GM21515 (cell line): Measurements from ENCODE around the gene ESRRG.

Experiments
- ATAC-seq: cut with Tn5 transposase; IDR thresholded peaks from one replicate; pipeline ENCODE4 v1.9.1; 2021; ENCODE audit not compliant: unreplicated experiment

The ESRRG gene

DNA sequence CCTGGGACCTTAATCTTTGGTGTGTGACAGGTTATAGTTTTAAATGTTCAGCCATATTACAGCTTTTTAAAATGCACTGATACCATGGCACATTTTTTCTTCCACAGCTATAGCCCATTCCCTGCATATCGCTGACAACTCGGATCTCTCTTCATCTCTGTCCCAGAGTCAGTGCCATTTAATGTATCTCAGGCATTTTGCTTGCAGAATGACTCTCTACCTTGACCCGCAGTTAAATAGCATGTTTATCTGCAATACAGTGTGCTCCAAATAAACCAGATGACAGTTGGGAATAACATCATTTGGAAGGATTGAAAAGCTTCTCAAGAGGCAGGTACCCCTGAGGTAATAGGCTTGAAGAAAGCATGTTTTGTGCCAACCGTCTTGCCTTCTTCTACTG, 200.2 kb downstream of the ESRRG start:
- ATAC-seq: no peak

DNA sequence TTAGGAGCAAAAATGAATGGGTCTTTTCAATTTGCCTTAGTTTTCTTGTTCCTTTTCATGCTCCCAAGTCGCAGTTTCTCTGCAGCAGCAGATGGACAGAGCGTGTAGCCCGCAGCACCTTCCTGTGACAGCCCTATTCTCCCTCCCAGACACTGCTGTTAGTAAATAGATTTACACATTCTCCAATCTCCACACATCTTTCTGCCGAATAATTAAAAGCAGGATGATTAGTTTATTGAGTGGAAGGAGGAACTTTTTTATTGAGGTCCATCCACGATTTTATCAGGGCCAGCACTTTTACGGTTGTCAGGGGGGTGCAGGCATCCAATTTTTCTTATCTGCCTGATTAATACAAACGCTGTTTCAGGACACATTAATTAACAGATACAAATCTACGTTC, 201.8 kb downstream of the ESRRG start:
- no peak for ATAC-seq

DNA sequence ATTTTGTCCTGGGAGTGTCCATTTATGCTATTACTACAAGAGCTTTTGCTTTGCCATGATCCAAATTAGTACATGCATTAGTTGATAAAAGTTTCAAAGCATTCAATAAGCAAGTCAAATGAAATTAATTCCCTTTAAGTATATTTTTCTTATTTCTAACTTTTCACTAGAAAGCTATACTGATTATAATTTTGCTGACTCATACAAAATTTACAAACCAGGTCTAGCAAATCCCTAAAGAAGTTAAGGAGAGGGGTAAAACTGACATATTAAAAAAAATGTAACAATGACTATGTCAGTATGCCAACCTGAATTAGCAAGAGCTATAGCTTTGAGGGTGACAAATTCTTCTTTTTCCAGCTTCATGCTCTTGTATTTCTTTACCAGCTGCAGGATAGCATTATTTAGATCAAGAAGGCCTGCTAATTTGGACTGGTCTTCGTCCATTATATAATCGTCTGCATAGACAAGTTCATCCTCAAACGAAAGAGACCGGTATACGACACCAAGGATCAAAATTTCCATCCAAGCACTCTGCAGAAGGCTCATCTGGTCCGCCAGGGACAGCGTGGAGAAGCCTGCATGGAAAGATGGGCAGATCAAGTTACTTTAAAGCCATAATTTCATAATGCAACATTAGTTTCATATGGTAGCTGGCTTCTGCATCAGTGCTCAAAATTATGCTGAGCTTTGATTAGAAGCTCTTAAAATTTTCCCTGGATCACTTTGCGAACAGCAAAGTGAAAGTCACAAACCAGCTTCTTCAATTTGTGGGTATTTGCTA, 204.2 kb downstream of the ESRRG start:
- no peak for ATAC-seq

DNA sequence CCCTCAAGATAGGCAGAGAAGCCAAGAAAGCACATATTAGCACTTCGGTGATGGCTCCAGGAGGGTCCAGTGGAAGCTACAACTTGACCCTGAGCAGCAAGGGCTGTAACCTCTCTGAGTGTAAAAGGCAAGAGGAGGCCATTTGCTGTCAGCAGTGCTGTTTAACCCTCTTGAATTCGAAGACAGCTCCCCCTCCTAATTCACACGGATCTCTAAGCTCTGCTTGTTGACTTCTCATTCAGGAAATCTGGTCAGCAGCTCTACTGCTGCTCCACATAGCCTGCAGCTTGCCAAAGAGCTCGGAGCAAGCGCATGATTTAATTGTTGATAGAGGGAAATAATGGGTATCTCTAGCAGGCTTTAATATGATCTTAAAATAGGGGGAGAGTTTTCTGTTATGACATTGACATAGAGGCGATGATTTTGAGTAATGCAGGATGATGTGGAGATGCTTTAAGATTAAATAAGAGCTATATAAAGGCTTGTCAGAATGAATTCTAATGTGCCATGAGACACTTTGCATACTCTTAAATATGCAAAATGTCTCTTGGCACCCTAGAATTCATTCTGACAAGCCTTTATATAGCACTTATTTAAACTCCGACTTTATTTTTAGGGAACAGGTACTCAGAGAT, 220.6 kb downstream of the ESRRG start:
- no peak for ATAC-seq

DNA sequence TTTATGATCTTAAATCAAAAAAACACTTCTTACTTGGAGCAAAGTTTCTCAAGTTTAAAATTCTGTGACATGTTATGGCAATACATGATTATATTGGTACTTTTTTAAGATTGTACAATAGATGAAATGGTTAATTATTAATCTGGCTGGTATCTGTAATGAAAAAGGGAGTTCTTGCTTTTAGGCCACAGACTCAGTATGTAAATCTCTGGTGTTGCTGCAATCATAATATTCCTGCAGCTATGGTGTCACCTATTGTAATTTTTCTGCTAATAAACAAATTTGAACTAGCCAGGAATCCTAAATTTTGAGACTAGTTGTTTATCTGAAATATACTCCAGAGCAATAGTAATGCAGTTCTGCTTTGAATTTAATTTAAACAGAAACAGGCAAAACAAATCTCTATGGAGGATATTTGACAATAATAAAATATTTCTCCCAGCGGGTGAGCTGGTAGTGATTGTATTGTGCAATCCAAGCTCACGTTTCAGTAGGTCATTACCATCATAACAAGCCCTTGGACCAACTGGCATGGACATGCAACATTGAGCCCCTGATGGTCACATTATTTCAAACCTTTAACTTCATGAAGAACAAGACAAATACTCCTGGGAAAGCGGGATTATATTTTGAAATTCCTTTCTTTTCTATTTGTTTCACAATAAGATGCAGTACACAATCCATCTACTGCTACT, 222.8 kb downstream of the ESRRG start:
- ATAC-seq: no peak

DNA sequence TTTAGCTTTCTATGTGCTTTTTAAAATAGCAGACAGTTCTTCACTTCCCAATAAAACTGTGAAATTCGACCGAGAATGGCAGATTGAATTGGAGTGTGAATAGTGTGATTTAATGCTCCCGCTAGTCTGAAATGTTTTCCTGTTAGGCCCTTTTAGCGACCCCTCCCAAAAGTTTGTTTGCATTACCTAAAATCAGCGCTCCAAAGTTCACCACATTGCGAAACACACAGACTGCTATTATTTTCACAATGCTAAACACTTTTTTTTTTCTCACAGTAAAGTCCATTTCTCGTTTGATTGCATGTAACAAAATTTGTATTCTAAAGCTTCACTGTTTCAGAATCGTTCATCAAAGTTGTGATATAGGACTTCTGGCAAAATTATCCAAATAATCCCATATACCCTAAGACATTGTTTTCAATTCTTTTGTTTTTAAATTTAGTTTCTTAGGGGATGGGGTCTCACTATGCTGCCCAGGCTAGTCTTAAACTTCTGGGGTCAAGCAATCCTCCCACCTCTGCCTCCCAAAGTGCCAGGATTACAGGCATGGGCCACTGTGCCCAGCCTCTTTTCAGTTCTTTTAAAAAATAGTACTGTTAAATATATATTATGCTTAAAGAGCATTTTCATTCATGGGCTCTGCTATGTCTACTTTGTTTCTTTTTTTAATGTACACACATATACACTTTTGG, 223.5 kb downstream of the ESRRG start:
- ATAC-seq: no peak

DNA sequence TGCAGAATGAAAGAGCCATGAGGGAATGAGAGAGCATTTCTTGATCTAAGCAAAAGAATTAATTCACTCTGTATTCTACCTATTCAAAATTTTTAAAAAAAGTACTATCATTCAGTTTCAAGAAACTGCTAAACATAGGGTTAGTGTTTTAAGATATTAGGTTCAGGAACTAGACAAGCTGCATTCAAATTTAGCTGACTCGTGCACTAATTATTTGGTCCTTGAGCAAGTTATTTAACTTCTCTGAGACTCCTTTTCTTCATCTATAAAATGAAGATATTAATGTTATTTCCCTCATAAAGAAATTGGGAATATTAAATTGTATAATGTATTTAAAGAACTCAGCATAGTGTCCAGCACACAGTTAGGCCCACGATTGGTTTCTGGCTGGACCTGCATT, 225.0 kb downstream of the ESRRG start:
- ATAC-seq: no peak

DNA sequence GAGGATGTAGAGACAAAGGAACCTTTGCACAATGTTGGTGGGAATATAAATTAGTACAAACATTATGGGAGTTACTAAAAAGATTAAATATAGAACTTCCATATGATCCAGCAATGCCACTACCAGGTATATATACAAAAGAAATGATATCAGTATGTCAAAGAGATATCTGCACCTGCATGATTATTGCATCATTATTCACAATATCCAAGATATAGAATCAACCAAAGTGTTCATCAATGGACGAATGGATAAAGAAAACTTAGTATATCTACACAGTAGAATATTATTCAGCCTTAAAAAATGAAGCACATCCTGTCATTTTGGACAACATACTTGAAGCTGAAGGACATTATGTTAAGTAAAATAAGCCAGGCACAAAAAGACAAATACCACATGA, 238.2 kb downstream of the ESRRG start:
- no peak for ATAC-seq

DNA sequence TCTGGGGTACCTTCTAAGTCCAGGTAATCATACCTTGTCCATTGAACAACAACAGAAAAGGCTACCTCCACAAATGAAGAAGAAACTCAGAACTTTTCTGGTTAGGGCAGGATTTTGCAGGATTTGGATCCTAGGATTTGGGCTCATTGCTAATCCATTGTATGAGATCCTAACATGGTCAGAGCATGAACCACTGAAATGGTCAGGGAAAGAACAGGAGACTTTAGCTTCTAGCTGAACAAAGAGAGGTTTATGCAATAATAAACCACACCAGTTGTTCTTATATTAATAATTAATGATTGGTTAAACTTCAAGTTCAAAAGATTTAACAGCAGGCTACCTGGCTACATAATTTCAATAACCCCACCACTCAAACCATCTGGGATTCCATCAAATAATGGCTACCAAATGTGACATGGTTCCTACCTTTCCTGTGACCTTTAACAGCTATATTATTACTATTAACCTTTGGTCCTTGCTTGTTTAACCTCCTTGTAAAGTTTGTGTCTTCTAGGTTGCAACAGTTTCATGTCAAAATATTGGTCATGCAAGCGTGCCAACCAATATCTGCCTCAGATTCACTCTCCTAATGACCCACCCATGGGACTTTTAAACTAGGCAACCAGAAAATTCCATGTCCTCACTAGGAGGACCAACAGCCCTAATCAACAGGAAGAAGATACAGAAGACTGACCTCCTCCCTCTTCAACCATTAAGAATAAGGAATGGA, 239.4 kb downstream of the ESRRG start:
- ATAC-seq: no peak

DNA sequence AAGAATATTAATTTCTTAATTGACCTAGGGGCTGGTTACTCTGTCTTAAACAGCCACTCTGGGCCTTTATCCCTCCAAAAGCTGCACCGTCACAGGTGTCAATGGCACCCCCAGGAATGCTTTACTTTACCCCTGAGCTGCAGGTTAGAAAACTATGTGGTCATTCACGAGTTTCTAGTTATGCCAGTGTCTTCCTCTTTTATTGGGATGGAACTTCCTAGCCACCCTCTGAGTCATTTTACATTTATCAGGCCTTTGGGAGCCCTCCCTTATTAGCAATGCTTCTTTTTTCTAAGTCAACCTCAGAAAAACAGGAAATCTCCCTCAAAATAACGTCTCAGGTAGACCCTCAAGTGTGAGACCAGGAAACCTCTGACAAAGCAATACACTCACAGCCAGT, 240.6 kb downstream of the ESRRG start:
- no peak for ATAC-seq

DNA sequence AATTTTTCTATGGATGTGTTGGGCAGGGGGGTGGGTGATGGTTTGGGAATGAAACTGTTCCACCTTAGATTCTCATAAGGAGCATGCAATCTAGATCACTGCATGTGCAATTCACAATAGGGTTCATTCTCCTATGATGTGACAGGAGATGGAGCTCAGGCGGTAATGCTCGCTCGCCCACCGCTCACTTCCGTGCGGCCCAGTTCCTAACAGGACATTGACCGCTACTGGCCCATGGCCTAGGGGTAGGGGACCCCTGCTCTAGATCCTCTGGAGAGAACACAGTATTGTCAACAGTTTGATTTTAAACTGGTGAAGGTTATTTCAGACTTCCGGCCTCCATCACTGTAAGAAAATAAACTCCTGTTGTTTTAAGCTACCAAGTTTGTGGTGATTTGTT, 245.0 kb downstream of the ESRRG start:
- no peak for ATAC-seq

DNA sequence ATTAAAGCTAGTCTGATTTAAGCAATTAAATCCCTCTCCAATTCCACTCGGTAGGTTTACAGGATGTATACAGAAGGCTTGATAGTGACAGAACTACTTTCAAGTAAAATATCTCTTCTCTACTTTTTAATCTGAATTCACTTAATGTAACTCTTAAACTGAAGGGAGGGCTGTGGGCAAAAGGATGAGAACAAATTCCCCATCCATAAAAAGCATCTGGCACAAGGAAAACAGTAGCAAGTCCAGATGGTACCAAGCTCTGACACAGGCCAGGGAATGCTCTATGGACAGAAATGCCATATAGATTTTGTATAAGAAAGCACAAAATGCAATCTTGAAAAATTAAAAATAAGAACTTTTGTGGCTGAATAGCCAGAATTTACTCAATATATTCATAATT, 246.9 kb downstream of the ESRRG start:
- ATAC-seq: no peak

DNA sequence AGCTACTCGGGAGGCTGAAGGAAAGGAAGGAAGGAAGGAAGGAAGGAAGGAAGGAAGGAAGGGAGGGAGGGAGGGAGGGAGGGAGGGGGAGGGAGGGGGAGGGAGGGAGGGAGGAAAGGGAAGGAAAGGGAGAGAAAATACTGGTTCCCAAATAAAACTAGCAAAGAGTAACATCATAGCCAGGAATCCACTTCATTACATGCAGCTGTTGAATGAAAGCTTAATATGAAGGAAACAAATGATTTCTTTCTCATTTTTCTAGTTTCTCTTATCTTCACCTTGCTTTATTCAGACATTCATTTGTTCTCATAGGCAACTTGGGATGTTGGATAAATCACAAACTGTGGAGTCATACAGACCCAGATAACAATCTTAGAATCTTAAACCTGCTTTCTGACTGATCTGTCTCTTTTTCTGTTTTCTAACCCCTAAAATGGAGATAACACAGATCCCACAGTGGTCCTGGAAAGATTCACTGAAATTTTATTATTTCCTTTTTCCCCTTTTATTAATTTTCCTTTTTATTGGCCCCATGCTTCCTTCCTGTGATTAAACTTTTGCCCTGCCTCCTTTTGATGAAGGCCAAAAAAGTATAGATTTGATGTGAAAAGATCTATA, 247.5 kb downstream of the ESRRG start:
- ATAC-seq: no peak

DNA sequence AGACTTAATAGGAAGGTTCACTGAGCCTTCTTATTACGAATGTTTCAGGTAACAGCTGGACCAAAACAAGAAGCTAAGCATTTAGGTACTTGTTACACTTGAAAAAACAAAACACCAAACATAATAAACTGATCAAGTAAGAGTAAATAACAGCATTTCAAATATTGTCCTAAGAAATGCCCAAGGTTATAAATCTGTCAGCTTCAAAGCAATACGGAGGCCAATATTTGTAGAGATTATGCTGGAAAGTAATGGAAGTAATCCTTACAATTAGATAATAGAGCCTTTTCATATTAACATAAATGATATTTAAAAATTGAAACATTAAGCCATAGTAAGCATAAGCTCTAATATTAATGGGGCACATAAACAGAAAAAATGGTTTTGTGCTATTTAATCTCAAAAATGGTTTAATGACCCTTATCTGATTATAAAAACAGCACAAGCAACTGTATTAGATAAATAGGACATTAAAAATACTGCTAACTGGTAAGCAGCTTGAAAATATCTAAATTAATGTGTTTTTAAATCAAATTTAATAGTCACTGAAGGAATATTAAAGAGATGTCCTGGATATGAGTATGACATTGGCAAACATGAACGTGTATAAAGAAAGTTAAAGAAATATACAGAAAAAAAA, 256.9 kb downstream of the ESRRG start:
- ATAC-seq: no peak

DNA sequence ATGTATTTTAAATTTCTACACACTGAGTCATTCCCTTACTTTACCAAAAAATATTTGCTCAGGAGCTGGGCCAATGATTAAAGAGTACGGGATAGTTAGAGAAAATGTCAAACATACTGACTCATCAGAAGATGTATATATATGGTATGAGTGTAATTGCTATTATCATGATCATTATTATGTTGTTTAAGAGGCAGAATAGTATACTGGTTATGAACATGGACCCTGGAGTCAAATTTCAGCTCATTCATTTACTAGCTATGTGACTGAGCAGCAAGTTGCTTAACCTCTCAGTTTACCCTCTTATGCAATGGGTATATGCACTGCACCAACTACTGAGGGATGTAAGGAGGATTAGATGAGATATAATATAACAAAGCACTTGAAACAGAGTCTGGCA, 258.7 kb downstream of the ESRRG start:
- ATAC-seq: no peak

DNA sequence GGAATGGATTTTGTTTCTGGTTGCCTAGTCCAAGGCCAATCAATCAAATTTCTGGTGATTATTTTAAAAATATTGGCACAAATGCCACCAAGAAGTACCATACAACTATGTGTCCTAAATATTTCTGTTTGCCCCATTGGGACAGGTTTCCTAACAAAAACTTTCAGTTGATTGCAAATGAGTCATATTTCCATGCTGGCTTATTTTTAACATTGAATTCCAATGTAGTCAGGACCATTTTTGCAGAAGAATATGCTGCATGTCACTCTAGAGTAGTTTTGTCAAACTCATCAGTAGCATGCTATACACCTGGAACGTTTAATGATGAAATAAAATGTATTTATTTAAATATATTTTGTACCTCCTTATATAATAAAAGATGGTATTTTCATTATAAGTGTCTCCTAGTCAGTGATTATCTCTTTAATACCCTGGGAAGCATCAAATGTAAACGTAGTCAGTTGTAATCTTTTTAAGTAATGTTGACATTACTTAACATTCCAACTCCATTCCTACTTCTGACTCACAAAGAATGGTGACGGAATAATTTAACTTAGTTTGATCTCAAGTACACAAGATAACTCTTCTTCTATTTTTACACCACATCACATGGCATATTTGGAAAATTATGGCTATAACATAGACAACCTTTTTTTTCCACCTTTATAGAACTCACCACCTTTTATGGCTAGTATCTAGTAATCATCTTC, 261.0 kb downstream of the ESRRG start:
- no peak for ATAC-seq

DNA sequence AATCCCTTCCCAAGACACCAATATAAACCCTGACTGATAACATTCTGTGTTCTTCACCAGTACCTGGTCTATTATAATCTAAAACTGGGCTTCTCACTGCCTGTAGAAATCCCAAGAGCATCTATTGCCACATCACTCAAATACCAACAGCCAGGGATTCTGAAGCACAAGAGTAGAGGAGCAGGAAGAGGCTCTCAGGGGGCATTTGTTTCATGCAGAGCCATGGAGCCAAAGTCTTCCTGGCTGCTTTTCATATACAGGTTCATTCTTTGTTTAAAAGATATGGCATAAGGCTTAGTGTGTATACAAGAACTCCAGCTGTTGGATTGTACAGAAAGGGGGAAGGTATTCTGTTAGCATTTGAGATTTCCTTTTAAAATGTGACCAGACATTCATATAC, 261.8 kb downstream of the ESRRG start:
- no peak for ATAC-seq

DNA sequence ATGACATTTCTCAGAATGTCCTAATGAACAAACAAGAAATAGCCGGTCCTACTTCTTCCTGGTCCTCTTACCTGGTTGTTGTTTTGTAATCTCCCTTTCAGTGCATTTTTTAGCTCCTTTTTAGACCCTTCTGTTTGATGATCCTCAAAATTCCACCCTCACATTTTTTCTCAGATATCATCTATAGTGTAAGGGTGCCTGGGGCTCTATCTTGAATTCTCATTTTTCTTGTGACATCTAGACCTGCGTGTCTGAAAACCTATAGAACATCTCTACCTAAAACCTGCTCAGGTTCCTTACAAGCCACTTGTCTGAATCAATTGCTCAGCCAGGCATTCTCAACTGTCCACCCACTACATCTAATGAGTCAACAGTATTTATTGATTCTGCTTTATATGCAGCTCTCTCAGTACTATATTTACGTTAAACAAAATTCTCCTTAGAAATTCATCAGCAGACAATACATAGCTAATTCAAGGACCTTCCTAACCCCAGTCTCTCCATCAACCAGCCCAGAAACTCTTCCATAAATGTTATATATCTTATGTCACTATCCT, 263.5 kb downstream of the ESRRG start:
- no peak for ATAC-seq

DNA sequence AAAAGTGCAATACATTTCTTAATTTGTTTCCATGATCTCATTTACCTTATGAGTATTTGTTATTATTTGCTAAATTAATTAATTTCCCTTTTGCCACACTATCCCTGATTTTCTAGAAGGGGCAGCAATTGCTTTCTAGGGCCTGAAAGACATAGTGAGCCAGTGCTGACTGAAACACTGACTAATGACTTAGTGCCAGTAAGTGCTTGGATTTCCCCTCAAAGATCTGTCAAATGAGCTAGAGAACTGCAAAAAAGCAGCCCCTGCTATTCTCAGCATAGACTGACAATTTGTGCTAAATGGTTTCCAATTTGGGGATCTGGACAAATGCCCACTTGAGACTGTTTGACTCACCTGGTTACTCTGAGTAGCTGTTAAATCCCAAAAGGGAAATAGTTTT, 264.4 kb downstream of the ESRRG start:
- ATAC-seq: no peak
